ENCODE data around the gene WIPF3.

DNA sequence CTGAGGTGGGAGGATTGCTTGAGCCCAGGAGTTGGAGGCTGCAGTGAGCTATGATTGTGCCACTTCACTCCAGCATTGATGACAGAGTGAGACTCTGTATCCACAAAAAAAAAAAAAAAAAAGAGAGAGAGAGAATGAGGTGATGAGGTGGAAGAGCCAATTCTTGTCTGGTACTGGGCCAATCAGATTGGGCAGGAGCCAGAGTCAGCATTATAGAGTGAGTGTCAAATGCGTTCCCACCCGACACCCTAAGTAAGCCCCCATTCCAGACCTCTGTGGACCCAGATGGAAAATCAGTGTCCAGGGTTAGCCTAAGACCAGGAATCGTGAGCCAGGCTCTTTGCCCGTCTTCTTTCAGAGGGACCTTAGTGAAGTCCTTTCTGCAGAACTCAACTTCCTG, 83.9 kb downstream of the WIPF3 start:
- TF ChIP-seq, protein P1, sequence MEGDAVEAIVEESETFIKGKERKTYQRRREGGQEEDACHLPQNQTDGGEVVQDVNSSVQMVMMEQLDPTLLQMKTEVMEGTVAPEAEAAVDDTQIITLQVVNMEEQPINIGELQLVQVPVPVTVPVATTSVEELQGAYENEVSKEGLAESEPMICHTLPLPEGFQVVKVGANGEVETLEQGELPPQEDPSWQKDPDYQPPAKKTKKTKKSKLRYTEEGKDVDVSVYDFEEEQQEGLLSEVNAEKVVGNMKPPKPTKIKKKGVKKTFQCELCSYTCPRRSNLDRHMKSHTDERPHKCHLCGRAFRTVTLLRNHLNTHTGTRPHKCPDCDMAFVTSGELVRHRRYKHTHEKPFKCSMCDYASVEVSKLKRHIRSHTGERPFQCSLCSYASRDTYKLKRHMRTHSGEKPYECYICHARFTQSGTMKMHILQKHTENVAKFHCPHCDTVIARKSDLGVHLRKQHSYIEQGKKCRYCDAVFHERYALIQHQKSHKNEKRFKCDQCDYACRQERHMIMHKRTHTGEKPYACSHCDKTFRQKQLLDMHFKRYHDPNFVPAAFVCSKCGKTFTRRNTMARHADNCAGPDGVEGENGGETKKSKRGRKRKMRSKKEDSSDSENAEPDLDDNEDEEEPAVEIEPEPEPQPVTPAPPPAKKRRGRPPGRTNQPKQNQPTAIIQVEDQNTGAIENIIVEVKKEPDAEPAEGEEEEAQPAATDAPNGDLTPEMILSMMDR (conservative IDR thresholded peaks at IDR 0.05; ENCODE audit: low read length), result no peak
- TF ChIP-seq EZH2phosphoT487 (IDR thresholded peaks at IDR 0.05; ENCODE audit: borderline replicate concordance), result no peak

All from Loucy (cell line).